KMS-11 (cell line): ENCODE measurements around the gene GRAMD1A.

Experiments used
- H2AFZ ChIP-seq: fragments of 200-600 bp; sonication (generic); 2 replicates; pipeline ENCODE4 v1.6.1; 2016; ENCODE audit warnings: antibody characterized with exemption, mixed run types, low read depth
- H3K27ac ChIP-seq: fragments of 200-600 bp; sonication (generic); 2 replicates; pipeline ENCODE4 v1.6.1; 2016; ENCODE audit warnings: mild to moderate bottlenecking, mixed run types
- H3K27me3 ChIP-seq: fragments of 200-600 bp; sonication (generic); 2 replicates; pipeline ENCODE4 v1.6.1; 2017; ENCODE audit warnings: mild to moderate bottlenecking, low read depth, mixed run types, moderate library complexity; ENCODE audit not compliant: insufficient read depth
- H3K36me3 ChIP-seq: fragments of 200-600 bp; sonication (generic); 2 replicates; pipeline ENCODE4 v1.6.1; 2017; ENCODE audit warnings: mild to moderate bottlenecking, mixed run types; ENCODE audit not compliant: insufficient read depth
- H3K4me1 ChIP-seq: fragments of 200-600 bp; sonication (generic); 2 replicates; pipeline ENCODE4 v1.6.1; 2016; ENCODE audit warnings: mild to moderate bottlenecking, low read depth, mixed run types; ENCODE audit not compliant: poor library complexity, severe bottlenecking
- H3K4me2 ChIP-seq: fragments of 200-600 bp; sonication (generic); 2 replicates; pipeline ENCODE4 v1.7.0; 2016; ENCODE audit warnings: mild to moderate bottlenecking, mixed run types
- H3K4me3 ChIP-seq: fragments of 200-600 bp; sonication (generic); IDR thresholded peaks from 2 replicates; pipeline ENCODE4 v1.6.1; 2017; ENCODE audit warnings: low read depth, low read length, mixed read lengths; ENCODE audit not compliant: insufficient read depth
- H3K79me2 ChIP-seq: fragments of 200-600 bp; sonication (generic); 2 replicates; pipeline ENCODE4 v1.6.1; 2016; ENCODE audit warnings: low read depth, mixed run types; ENCODE audit not compliant: insufficient read depth
- H3K9ac ChIP-seq: fragments of 200-600 bp; sonication (generic); 2 replicates; pipeline ENCODE4 v1.6.1; 2016; ENCODE audit warnings: mild to moderate bottlenecking, mixed run types
- H4K20me1 ChIP-seq: fragments of 200-600 bp; sonication (generic); 2 replicates; pipeline ENCODE4 v1.6.1; 2016; ENCODE audit warnings: mild to moderate bottlenecking, mixed run types; ENCODE audit not compliant: insufficient read depth
- TF ChIP-seq, protein P1 (sequence below): fragments of 200-600 bp; sonication (generic); conservative IDR thresholded peaks from 2 replicates; pipeline ENCODE4 v1.6.1; 2017; ENCODE audit warnings: low read depth, mild to moderate bottlenecking, antibody characterized with exemption, low read length, moderate library complexity, mixed read lengths

Gene GRAMD1A

GRCh38 chr19:35019144-35019543, 19.0 kb downstream of the GRAMD1A start:
- Histone ChIP-seq H3K27ac (no peak overlapping the region), H4K20me1 (no peaks in the 10 kb centered on the region), H3K4me3 (no peak overlapping the region), H3K36me3 (no peaks in the 10 kb centered on the region), H3K4me2 (no peak overlapping the region), H3K79me2 (no peaks in the 10 kb centered on the region), H3K27me3 (no peaks in the 10 kb centered on the region), H3K4me1 (no peaks in the 10 kb centered on the region), H3K9ac (no peak overlapping the region), H2AFZ (no peak overlapping the region)
- TF ChIP-seq, protein P1, sequence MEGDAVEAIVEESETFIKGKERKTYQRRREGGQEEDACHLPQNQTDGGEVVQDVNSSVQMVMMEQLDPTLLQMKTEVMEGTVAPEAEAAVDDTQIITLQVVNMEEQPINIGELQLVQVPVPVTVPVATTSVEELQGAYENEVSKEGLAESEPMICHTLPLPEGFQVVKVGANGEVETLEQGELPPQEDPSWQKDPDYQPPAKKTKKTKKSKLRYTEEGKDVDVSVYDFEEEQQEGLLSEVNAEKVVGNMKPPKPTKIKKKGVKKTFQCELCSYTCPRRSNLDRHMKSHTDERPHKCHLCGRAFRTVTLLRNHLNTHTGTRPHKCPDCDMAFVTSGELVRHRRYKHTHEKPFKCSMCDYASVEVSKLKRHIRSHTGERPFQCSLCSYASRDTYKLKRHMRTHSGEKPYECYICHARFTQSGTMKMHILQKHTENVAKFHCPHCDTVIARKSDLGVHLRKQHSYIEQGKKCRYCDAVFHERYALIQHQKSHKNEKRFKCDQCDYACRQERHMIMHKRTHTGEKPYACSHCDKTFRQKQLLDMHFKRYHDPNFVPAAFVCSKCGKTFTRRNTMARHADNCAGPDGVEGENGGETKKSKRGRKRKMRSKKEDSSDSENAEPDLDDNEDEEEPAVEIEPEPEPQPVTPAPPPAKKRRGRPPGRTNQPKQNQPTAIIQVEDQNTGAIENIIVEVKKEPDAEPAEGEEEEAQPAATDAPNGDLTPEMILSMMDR = no peak

- Histone ChIP-seq H3K27ac (no peak overlapping the region), H3K4me3 (no peak overlapping the region), H3K36me3 (no peaks in the 10 kb centered on the region), H3K79me2 (no peaks in the 10 kb centered on the region), H2AFZ (no peak overlapping the region), H3K4me2 (no peak overlapping the region), H3K9ac (no peak overlapping the region), H4K20me1 (no peaks in the 10 kb centered on the region), H3K4me1 (no peaks in the 10 kb centered on the region), H3K27me3 (no peaks in the 10 kb centered on the region)
- TF ChIP-seq, protein P1 = no peak
Measured at GRCh38 chr19:35021016-35021415, 20.9 kb downstream of the GRAMD1A start.

DNA sequence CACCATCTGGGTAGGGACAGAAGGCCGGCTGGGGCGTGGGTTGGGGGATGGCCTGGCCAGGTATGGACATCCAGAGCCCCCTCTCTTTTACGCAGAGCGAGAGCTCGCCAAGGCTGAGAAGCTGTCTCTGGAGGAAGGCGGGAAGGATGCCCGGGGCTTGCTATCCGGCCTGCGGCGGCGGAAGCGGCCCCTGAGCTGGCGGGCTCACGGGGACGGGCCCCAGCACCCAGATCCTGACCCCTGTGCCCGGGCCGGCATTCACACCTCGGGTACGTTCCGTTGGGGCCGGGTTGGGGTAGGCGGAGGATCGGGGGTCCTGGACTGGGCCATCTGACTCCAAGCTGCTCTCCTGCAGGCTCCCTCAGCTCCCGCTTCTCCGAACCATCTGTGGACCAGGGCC, 21.5 kb downstream of the GRAMD1A start:
- H3K27me3 ChIP-seq = no peaks in the 10 kb centered on the region
- TF ChIP-seq, protein P1 = no peak
- no peak overlapping the region for H3K4me2 ChIP-seq
- H3K4me1 ChIP-seq = no peaks in the 10 kb centered on the region
- no peak overlapping the region for H3K4me3 ChIP-seq
- no peak overlapping the region for H3K27ac ChIP-seq
- no peak overlapping the region for H2AFZ ChIP-seq
- H3K9ac ChIP-seq = no peak overlapping the region
- no peaks in the 10 kb centered on the region for H3K79me2 ChIP-seq
- H3K36me3 ChIP-seq = no peaks in the 10 kb centered on the region
- H4K20me1 ChIP-seq = no peaks in the 10 kb centered on the region

DNA sequence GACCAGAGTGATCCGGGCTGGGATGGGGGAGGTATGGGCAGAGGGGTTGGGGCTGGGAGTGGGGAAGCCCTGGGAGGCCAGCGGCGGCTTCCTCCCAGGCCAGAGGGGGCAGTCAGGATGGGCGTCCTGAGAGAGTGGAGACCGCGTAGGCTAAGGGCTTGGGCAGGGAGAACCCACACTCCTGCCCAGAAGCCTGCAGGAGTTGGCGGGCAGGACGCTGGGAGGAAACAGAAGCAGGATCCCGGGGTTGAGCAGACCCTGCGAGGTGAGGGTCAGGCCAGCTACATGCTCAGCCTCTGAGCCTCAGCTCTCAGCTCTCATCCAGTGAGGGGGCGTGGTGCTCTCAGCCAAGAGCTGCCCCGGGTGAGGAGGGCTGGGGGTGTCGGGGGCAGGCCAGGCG, 22.3 kb downstream of the GRAMD1A start:
- no peaks in the 10 kb centered on the region for H3K36me3 ChIP-seq

More for the DNA sequence above, 22.3 kb downstream of the GRAMD1A start:
- no peaks in the 10 kb centered on the region for H3K79me2 ChIP-seq
- H3K4me2 ChIP-seq = no peak overlapping the region
- H3K9ac ChIP-seq = no peak overlapping the region
- H3K4me1 ChIP-seq = no peaks in the 10 kb centered on the region
- H3K4me3 ChIP-seq = no peak overlapping the region
- TF ChIP-seq, protein P1 = no peak
- no peaks in the 10 kb centered on the region for H4K20me1 ChIP-seq
- H3K27me3 ChIP-seq = no peaks in the 10 kb centered on the region
- H2AFZ ChIP-seq = no peak overlapping the region
- H3K27ac ChIP-seq = no peak overlapping the region
